Measurements from ENCODE around the gene CREB3L1.

The CREB3L1 gene

DNA sequence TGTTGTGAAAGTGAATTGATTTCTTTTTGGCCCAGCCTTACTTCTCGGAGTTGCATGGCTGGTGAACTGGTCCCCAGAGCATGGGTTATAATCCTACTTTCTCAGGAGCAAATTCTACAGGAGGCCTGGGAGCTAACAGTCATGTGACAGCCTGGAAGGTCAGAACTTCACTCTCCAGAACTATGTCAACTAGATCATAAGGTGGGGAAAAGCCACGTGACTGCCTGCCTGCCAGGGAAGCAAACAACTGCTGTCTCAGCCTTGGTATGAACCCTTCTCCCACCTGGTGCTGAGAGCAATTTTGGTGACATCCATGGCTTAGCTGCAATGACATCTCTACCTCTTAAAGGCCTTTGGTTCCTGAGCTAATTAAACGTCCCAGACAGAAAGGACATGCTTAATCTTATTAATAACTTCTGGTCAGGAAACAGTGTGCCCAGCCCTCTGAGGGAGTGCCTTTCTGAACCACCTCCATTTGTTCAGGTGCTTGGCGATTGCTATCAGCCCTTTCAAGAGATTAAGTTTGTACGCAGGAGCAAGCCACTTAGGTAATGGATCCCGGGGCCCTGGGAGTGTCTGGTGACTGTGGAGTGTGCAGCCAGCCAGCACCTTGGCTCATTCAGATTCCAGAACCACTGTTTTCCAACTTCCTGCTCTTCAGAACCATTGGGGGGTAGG, 1.4 kb upstream of the CREB3L1 start:
- FAIRE-seq = no peak

DNA sequence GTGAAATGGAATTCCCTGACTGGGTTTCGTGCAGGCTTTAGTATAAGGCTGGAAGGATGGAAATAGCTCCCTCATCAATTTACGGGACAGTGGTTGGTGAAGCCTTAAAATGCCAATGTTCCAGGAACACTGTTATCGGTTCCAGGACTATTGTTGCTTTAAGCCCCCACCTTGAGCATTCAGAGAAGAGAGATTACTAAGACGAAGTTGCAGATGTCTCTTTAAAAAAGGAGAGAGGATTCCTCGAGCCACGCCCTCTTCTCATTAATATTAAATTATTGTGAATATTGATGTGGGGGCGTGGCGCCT, 195 bp upstream of the CREB3L1 start:
- peak; percentile 60 for FAIRE-seq

DNA sequence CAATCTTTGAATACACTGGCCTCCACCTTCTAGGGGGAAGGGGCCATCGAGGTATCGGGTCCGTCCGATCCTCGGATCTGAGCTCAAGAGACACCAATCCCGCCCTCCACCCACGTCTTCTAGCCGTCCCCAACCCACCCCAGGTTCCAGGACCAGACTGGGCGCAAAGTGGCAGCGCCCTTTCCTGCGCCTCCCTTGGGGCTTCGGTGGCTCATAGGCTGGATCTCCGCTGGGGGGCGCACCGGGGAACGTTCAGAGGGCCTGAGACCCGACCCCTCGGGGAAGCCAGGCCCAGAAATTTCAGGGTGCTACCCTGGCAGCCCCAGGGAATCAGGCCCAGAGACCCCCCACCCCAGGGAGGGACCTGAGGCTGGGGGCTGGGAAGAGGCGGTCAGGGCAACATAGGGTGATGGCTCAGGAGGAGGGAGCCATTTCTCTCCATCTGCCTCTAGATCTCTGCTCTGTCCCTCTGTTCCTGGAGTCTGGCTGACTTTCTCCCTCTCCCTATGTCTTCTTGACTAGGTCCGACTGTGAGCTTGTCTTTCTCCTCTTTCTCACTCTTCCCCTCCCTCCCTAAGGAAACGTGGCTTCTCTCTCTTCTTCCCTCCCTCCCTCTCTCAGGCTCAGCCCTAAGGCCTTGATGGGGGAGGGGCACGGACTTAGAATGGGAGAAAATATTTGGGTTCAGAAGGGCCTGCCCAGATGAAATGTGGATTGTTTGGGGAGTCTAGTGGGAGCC, 1.1 kb downstream of the CREB3L1 start:
- no peak for FAIRE-seq

DNA sequence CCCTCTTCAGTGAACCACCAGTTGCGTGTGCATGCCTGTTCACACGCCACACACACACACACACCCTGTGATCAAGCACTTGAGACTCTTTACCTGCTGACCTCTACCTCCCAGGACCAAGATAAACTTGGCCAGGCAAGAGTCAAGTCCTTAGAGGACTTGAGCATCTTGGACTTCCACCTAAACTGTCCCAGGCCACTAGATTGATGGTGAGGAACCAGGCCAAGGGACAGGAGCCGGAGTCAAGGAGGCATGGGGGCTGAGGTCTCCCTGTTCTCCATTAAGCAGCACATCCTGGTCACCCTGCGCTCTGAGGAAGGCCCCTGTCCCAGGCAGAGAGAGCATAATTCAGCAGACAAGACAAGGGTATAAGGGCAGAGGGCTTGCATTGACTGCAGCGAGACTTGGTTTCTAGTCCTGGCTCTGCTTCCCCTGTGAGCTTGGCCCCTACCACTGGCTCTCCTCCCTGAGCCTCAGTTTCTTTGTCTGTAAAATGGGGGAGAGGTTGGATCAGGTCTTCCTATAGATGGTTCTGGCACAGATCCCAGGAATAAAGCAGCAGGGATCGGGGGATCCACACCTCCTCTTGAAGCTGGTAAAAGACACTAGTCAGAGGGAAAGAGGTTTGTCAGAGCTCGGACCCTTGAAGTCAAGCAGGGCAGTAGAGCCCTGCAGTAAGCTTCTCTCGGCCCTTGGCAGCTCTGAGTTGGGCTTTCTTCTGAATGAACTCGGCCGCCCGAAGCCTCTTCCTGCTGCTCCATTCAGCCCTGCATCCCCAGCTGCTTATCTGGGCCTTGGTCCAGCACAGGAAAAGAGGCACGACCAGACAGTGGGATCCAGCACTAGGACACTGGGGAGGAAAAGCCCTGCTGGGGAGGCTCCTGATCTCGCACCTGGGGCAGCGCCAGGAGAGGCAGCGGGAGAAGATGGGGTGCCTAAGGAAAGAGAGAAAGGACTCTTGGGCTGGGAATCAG, 2.0 kb downstream of the CREB3L1 start:
- no peak for FAIRE-seq

DNA sequence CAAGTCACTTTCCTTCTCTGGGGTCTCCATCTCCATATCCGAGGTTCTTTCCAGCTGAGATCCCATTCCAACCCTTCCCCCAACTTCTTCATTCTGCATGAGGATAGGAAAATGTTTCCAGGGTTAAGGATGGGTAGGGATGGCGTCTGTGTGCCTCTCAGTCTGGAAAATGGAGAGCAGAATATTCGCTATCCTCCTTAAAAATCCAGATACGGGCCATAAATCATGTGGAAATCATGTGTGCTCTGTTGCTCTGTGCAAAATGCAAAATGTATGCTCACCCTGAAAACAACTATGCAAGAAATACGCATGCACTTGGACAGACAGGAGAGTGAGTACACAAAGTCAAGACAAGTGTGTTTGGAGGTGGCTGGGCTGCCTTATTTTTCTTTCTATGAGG, 3.2 kb downstream of the CREB3L1 start:
- FAIRE-seq = no peak

DNA sequence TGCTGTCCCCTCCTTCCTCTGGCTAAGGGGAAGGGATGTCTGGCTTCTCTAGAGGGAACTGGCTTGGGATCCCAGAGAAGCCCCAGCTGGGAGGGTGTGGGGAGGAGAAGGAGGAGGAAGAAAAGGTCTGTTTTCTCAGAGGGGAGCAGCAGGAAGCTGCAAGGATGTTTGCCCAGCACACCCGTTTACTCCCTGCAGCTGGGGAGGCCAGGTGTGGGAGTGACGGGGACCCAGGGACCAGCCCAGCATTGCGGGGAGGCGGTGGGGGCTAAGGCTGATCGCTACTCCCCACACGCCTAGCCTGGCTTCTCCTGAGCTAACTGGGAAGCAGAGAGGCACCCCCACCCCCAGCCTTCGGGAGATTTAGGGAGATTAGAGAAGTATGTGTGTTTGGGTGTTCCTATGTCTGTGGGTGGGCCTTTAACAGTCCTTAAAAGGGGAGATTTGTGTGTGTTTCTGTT, 3.9 kb downstream of the CREB3L1 start:
- no peak for FAIRE-seq

DNA sequence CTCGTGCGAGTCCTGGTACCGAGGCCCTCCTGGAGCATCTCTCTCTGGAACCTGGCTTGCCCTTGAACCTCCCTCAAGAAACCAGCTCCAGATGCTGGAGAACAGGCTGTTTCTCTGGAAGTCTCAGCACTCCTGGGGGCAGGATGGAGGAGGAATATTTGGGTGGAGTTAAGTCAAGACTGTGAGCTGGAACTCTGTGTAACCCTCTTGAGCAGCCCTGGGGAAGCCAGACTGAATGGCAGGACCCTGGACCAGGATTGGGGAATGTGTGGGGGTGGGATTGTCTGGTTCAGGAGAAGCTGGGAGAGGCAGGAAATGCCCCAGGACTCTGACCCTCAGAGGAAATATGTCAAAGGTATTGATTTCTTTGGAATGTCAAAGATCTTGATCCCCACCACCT, 7.7 kb downstream of the CREB3L1 start:
- FAIRE-seq = no peak

DNA sequence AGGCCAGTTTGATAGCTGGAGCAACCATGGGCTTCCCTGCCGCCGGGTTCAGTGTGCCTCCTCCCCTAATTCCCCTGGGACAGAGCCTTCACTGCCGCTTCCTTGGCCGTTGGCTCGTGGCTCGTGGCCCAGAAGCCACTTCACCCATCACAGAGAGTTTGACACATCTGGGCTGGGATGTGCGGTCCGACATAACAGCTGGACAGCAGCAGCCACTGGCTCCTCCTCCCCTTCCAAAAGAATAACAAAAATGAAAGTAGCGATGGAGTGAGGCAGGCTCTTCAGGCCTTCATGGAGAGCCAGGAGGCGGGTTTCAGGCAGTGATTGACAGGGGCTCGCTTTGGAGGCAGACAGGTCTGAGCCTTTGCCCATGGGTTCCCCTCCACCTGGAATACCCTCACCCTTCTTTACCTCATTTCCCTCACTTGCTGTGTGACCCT, 8.2 kb downstream of the CREB3L1 start:
- FAIRE-seq = no peak

DNA sequence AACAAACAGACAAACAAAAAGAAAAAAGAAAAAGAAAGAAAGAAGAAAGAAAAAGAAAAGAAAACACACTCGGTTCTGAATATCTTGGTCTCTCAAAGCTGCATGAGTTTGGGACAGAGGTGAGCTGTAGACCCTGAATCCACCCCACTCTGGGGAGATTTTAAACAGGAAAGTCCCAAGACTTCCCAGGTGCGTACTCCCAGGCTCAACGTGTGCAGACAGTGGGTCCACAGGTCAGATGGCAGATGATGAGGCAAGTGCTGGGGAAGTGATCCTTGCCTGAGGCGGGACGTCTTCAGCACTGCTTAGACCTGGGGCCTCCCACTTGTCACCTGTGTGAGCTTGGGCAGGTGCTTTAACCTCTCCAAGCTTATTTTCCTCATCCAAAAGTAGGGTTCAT, 9.3 kb downstream of the CREB3L1 start:
- no peak for FAIRE-seq

DNA sequence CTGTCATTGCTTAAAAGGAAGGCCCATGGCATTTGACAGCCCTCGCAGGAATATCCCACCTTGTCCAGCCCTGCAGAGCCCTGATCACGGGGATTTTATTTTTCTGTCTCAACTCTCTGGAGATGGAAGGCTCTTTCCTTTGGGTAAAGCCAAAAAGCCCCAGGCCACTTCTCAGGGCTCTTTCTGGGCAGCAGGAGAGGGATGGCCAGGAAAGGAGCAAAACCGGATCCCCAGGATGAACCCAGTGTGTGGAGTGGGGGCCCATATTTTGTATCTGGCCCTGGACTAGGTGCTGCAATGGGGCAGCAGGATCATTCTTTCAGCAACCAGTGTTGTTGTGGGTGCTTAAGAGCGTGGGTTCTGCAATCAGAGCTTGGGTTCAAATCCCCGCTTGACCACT, 11.0 kb downstream of the CREB3L1 start:
- FAIRE-seq = no peak

DNA sequence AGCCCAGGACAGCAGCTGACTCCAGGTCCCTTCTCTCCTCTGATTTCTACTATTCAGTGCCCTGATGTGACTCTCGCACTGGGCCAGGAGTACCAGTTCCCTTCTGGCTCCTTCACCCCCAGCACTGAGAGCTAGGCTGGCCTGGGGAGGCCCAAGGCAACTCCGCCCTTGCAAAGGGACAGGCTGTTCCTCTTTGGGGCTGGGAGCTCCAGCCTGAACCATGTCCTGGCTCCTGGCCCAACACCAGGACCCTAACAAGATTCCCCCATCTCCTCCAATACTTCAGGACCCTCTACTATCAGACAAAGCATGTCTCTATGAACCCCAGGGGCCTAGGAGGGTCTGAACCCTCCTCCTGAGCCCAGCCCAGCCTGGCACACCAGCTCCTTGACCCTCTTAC, 12.5 kb downstream of the CREB3L1 start:
- FAIRE-seq = no peak

DNA sequence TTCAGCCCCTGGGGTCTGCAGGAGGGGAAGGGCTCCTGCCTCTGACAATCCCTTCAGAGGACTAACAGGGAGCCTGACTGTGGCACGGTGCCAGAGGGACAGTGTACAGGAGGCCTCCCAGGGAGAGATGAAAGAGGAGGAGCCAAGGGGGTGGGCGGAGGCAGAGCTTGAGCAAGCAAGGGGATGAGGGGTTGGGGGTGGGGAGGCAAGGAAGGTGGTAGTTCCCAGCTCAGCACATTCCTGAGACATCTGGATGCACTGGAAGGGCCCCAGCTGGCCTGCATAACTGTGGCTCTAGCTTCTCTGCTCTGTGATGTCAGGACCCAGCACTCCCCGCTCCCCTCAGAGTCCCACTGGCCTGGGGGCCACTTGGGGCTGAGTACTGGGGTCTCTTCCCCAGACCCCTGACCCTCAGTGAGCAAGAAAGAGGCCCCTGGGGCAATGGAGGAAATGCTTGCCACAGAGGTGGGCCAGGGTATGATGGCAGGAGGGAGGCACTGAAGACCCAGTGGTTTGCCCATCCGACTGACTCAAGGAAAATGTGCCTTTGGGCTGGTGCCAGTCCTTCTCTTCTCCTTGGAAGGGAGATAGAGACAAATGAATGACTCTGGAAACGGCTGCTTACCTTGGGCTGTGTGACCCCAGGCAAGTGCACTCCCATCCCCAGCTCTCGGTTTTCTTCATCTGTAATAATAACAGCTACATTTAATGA, 13.3 kb downstream of the CREB3L1 start:
- FAIRE-seq = no peak

DNA sequence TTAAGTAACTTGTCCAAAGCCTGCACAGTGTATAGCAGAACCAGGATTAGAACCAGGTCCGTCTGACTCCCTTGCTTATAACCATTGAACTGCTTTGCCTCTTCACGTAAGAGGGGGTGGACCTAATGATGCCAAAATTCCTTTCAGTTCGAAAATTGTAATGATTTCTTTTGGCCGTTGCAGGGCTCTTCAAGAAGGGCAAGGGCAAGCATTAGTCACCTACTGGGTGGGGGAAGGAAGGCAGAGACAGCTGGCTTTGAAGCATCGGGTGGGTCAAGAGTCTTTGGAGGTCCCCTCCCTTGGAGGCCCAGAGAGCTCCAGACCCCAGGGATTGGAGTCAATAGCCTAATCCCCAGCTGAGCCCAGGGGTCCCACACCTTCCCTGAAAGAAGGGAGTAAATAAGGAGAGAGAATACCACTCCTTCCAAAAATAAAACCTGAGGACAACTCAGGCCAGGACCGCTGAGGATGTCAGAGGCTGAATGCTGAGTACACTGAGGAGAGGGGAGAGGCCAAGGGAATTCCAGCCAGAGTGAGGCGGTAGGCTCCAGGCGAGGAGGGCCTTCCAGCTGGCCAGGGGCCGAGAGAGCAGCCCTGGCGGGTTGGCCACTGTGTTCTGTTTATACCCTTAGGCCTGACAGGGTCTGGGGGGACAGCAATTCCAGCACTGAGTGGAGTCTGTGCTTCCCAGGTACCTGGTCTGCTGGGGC, 14.1 kb downstream of the CREB3L1 start:
- FAIRE-seq = no peak

DNA sequence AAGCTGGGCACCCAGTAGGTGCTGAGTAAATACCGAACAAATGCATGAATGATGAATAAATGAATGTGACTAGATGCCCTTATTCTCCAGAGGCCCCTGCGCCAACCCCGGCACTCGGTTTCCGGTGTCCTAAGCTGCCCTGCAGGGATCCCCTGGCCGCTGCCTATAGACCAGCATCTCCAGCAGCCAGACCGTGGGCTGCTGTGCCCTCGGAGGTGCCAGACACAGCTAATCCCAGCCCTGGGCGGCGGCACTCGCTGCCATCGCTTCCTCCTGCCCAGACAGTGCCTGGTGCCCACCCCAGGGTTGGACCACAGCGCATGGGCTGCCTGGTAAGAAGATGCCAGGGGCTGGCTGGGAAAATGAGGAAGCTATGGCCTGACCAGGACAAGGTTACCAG, 15.6 kb downstream of the CREB3L1 start:
- FAIRE-seq = no peak

DNA sequence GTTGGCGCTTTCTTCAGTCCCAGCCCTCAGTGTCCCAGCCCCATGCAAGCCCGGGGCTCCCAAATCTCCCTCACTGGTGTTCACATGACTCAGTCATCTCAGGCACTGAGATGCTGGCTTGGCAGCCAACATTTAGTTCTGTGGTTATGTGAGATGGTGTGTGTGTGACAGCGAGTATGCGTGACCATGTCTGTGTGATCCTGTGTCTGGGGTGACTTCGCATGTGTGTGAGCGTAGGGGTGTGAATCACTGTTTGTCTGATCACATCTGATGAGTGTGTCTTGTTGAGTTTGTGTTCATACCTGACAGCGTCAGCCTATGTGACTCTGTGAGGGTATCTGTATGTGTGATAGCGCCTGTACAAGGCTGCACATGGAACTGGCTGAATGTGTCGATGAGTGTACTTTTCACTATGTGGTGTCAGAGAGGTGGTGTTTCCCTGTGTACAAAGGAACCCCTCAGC, 16.2 kb downstream of the CREB3L1 start:
- no peak for FAIRE-seq

DNA sequence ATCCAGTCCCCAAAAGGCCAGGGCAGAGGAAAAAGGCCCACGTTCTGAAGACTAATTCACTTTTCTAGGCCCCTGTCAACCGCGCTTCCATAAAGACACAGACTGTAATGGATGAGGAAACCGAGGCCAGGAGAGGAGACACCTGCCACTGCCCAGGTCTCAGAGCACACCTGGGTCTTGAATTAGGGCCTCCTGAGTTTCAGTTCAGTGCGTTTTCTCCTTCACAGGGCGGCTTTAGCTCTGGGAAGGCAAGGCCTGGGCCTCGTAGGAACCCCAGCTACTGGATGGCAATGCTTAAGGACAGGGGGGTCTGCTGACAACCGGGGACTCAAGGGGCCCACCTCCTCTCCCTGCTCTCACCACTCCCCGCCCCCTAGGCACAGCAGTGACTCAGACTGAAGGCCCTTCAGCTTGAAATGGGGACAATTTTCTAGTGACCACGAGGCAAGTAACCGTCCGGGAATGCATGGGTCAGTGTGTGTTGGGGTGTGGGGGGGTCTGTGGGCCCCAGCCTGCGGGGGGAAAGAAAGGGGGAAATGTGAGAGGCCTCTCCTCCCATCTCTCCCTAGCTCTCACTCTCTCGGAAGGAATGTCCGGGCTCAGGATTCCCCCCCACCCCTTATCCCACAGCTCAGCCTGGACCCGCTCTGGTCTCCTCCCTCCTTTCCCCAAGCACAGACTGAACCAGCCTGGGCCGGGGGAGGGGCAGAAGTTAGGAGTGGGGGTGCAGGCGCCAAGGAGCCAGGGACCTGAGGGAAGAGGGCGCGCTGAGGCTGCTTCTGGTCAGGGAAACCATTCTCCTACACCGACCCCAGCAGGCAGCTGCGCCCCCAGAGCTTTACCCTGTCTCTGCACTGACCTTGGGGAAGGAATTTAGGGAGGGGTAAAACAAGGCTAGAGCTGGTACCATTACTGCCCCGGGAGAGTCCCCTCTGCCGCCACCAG, 17.2 kb downstream of the CREB3L1 start:
- FAIRE-seq = no peak

DNA sequence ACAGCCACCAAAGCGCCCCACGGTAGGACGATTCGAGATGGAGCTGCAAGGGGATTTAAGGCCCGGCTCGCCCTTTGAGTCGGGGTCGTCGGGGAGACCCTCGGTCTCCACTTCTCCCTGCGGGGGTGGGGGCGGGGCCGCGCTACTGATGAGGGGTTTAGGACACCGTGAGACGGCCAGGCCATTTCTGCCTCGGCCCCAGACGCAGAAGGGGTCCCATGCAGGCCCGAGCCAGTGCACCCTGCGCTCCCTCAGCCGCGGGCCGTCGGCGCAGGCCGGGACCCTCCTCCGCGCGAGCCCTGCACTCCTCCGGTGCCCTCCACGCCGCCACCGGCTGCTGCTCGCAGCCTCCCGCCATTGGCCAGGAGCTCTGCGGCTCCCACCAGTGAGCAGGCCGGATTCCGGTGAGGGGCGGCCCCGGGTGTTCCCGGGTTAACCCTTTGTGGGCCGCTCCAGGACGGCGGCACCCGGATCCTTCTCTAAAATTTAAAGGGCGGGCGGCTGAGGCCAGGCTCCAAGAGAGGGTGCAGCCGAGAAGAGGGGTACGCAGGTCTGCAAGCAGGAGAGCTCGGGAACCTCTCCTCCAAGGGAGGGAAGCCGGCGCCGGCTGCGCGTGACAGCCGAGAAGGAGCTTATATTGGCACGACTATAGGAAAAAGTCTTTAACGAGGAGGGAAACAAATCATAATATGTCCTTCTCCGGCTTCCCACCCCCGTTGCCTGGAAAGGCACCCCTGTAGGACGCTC, 18.0 kb downstream of the CREB3L1 start:
- FAIRE-seq = no peak

DNA sequence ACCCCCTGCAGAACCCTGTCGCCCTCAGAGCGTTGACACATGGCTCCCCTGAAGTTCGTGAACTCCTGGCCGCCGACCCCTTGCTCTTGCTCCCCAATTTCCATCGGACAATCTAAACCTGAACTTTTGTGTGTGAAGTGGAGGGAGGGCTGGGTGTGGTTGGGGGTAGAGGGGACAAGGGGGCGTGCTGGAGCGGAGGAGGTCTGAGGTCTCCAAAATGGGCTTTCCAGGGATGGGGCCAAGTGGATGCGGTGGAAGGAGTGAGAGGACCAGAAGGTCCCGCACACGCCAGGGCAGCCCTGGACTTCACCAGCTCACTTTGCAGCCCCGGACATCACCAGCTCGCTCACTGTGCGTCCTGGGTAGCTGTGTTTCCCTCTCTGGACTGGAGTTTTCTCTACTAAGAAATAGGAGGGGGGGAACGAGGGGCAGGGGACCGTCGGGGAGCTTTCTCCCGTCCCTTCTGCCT, 18.6 kb downstream of the CREB3L1 start:
- FAIRE-seq = no peak

DNA sequence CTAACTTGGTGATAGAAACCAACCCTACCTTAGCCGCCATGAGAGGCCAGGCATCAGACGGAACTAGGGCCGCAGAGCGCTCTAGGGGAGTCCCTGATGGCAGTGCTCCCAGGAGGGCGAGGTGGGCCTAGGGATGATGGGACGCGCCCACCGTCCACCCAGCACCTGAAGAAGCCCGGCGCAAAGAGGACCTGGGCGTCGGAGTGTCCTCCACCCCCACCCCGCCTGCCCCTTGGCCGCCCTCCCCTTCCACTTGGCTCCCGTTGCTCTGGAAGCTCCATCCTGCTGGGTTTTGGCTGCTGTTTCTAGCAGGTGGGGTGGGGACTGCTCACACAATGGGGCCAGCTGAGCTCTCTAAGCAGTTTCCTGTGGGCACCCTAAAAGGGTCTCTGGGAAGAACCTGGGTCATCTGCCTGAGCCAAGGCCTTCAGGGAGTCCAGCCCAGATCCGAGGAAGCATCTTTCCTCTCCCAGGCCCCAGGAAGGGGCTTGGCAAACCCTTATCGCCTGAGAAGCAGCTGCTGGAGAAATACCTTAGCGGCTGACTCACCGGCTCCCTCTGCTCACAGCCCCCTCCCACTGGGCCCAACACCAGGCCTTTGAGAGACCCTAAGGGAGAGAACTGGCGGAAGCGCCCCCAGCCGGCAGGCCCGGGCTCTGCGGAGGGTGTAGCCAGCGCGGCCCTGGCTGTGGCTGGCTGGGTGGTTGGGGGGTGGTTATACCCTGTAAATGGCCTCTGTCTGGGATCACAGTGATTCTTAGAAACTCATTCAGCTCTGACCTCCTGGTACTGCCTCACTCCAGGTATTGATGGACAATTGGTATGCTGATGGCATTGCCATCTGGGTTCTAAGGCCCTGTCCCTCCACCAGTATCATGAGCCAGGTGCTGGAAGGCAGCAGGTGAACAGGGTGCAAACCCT, 19.3 kb downstream of the CREB3L1 start:
- FAIRE-seq = no peak
